ENCODE results near the gene GYS1. TPM values are rescaled to one million over a fixed set of nuclear protein-coding genes. Genes with fewer than 3 reads are reported as not detected.

Gene GYS1
- total and polyA plus RNA-seq, 10 of the 15 experiments (the other 5 are each of a cell fraction or from before 2014, with no cell fraction given) = 3.7 to 62.0 (median 37.3) TPM

DNA sequence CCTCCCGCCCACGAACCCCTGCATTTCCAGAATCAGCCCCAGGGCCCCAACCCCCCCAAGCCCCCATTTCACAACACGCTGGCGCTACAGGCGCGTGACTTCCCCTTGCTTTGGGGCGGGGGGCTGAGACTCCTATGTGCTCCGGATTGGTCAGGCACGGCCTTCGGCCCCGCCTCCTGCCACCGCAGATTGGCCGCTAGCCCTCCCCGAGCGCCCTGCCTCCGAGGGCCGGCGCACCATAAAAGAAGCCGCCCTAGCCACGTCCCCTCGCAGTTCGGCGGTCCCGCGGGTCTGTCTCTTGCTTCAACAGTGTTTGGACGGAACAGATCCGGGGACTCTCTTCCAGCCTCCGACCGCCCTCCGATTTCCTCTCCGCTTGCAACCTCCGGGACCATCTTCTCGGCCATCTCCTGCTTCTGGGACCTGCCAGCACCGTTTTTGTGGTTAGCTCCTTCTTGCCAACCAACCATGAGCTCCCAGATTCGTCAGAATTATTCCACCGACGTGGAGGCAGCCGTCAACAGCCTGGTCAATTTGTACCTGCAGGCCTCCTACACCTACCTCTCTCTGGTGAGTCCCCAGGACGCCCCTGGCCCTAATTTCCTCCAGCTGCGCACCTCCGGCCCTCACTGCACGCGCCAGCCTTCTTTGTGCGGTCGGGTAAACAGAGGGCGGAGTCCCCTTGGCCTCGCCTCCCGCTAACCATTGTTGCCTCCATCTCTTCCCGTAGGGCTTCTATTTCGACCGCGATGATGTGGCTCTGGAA lies 27.9 kb downstream of the GYS1 start, which contains the start of gene FTL (continued):
- TF ChIP-seq, protein P1, sequence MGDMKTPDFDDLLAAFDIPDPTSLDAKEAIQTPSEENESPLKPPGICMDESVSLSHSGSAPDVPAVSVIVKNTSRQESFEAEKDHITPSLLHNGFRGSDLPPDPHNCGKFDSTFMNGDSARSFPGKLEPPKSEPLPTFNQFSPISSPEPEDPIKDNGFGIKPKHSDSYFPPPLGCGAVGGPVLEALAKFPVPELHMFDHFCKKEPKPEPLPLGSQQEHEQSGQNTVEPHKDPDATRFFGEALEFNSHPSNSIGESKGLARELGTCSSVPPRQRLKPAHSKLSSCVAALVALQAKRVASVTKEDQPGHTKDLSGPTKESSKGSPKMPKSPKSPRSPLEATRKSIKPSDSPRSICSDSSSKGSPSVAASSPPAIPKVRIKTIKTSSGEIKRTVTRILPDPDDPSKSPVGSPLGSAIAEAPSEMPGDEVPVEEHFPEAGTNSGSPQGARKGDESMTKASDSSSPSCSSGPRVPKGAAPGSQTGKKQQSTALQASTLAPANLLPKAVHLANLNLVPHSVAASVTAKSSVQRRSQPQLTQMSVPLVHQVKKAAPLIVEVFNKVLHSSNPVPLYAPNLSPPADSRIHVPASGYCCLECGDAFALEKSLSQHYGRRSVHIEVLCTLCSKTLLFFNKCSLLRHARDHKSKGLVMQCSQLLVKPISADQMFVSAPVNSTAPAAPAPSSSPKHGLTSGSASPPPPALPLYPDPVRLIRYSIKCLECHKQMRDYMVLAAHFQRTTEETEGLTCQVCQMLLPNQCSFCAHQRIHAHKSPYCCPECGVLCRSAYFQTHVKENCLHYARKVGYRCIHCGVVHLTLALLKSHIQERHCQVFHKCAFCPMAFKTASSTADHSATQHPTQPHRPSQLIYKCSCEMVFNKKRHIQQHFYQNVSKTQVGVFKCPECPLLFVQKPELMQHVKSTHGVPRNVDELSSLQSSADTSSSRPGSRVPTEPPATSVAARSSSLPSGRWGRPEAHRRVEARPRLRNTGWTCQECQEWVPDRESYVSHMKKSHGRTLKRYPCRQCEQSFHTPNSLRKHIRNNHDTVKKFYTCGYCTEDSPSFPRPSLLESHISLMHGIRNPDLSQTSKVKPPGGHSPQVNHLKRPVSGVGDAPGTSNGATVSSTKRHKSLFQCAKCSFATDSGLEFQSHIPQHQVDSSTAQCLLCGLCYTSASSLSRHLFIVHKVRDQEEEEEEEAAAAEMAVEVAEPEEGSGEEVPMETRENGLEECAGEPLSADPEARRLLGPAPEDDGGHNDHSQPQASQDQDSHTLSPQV (IDR thresholded peaks at IDR 0.05) = no peak
- TF ChIP-seq KDM1A (IDR thresholded peaks at IDR 0.05; ENCODE audit: borderline replicate concordance) (no peak), SMC3 (IDR thresholded peaks at IDR 0.05; ENCODE audit: borderline replicate concordance, low read length) (no peak), ZZZ3 (IDR thresholded peaks at IDR 0.05; ENCODE audit: control insufficient read depth, insufficient read length, low read depth) (no peak), EP300 (IDR thresholded peaks at IDR 0.05; ENCODE audit: borderline replicate concordance in 1 of 2, control insufficient read depth in 1 of 2, low read depth in 2 of 2, low read length in 2 of 2) (no peak), NR2F1 (conservative IDR thresholded peaks at IDR 0.05) (no peak; the same call in 1 of the 2 replicates), EED (IDR thresholded peaks at IDR 0.05; ENCODE audit: low read depth) (no peak), RELA (IDR thresholded peaks at IDR 0.05; ENCODE audit: borderline replicate concordance, partially characterized antibody) (no peak), KLF5 (IDR thresholded peaks at IDR 0.05; ENCODE audit: partially characterized antibody) (peak; percentile 64), ZNF274 (IDR thresholded peaks at IDR 0.05; ENCODE audit: insufficient read depth, insufficient read length) (no peak), NBN (IDR thresholded peaks at IDR 0.05) (peak; percentile 98), RFX5 (IDR thresholded peaks at IDR 0.05; ENCODE audit: low read depth, low read length) (no peak), STAT3 (IDR thresholded peaks at IDR 0.05; ENCODE audit: low read depth, low read length) (no peak), ESRRA (IDR thresholded peaks at IDR 0.05; ENCODE audit: low read length) (no peak), RB1 (IDR thresholded peaks at IDR 0.05; ENCODE audit: borderline replicate concordance) (peak; percentile 87; the same call in 1 of the 2 replicates), ATF7 (IDR thresholded peaks at IDR 0.05; ENCODE audit: low read depth) (peak; percentile 43; the same call in 1 of the 2 replicates), TAF1 (IDR thresholded peaks at IDR 0.05; ENCODE audit: borderline replicate concordance, low read depth, low read length) (peak; percentile 94)
- TF ChIP-seq, protein P2, sequence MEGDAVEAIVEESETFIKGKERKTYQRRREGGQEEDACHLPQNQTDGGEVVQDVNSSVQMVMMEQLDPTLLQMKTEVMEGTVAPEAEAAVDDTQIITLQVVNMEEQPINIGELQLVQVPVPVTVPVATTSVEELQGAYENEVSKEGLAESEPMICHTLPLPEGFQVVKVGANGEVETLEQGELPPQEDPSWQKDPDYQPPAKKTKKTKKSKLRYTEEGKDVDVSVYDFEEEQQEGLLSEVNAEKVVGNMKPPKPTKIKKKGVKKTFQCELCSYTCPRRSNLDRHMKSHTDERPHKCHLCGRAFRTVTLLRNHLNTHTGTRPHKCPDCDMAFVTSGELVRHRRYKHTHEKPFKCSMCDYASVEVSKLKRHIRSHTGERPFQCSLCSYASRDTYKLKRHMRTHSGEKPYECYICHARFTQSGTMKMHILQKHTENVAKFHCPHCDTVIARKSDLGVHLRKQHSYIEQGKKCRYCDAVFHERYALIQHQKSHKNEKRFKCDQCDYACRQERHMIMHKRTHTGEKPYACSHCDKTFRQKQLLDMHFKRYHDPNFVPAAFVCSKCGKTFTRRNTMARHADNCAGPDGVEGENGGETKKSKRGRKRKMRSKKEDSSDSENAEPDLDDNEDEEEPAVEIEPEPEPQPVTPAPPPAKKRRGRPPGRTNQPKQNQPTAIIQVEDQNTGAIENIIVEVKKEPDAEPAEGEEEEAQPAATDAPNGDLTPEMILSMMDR (IDR thresholded peaks at IDR 0.05 in 2 of 3, conservative IDR thresholded peaks at IDR 0.05 in 1 of 3; ENCODE audit: control insufficient read depth in 2 of 3, extremely low read depth in 1 of 3, insufficient read depth in 1 of 3, low read depth in 3 of 3, low read length in 3 of 3) = no peak
- TF ChIP-seq, protein P3, sequence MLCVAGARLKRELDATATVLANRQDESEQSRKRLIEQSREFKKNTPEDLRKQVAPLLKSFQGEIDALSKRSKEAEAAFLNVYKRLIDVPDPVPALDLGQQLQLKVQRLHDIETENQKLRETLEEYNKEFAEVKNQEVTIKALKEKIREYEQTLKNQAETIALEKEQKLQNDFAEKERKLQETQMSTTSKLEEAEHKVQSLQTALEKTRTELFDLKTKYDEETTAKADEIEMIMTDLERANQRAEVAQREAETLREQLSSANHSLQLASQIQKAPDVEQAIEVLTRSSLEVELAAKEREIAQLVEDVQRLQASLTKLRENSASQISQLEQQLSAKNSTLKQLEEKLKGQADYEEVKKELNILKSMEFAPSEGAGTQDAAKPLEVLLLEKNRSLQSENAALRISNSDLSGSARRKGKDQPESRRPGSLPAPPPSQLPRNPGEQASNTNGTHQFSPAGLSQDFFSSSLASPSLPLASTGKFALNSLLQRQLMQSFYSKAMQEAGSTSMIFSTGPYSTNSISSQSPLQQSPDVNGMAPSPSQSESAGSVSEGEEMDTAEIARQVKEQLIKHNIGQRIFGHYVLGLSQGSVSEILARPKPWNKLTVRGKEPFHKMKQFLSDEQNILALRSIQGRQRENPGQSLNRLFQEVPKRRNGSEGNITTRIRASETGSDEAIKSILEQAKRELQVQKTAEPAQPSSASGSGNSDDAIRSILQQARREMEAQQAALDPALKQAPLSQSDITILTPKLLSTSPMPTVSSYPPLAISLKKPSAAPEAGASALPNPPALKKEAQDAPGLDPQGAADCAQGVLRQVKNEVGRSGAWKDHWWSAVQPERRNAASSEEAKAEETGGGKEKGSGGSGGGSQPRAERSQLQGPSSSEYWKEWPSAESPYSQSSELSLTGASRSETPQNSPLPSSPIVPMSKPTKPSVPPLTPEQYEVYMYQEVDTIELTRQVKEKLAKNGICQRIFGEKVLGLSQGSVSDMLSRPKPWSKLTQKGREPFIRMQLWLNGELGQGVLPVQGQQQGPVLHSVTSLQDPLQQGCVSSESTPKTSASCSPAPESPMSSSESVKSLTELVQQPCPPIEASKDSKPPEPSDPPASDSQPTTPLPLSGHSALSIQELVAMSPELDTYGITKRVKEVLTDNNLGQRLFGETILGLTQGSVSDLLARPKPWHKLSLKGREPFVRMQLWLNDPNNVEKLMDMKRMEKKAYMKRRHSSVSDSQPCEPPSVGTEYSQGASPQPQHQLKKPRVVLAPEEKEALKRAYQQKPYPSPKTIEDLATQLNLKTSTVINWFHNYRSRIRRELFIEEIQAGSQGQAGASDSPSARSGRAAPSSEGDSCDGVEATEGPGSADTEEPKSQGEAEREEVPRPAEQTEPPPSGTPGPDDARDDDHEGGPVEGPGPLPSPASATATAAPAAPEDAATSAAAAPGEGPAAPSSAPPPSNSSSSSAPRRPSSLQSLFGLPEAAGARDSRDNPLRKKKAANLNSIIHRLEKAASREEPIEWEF (IDR thresholded peaks at IDR 0.05; ENCODE audit: insufficient replicate concordance, low read depth, low read length) = no peak

Data from GM12878 (cell line).